ENCODE measurements around the gene SLC6A8. TPM values are rescaled to one million over a fixed set of nuclear protein-coding genes. Genes with fewer than 3 reads are reported as not detected.
"Not testable (repeated sequence)": the region's sequence is repeated elsewhere in the genome, so short reads cannot be mapped to it uniquely, and the experiment has no call there.

Gene SLC6A8
- total and polyA plus RNA-seq, 4 experiments from 2014 or later = 0.11 to 1.4 (median 0.53) TPM

- no peaks in the 10 kb centered on the region for H3K9me3 Mint-ChIP-seq
- ChIA-PET POLR2A (ENCODE audit: partially characterized antibody) (no interaction called here), CTCF (ENCODE audit: partially characterized antibody) (no interaction called here)
- intact Hi-C loops (cut with micrococcal nuclease) = loop anchor here (5.0 kb wide), 2 partner anchors 34 to 264 kb away; partner anchors contain the start of genes ABCD1 and BCAP31
- no peaks in the 10 kb centered on the region for H3K9me3 ChIP-seq (ENCODE audit: control insufficient read depth in 1 of 2, low read length in 2 of 2)
- H3K4me3 Mint-ChIP-seq = no peak overlapping the region
- H3K27ac ChIP-seq (ENCODE audit: low read depth, low read length) = no peak overlapping the region
- no peak overlapping the region for H3K4me3 ChIP-seq (ENCODE audit: low read length in 2 of 2)
- H3K27me3 ChIP-seq (ENCODE audit: insufficient read depth, low read length) = no peaks in the 10 kb centered on the region
- no peaks in the 10 kb centered on the region for H3K27me3 Mint-ChIP-seq
- peak in 1 of 5 donors; percentile 1 for DNase-seq
- no peaks in the 10 kb centered on the region for H3K4me1 ChIP-seq (ENCODE audit: insufficient read depth, low read length)
- H3K27ac Mint-ChIP-seq = no peak overlapping the region
- no peaks in the 10 kb centered on the region for H3K36me3 Mint-ChIP-seq
- H3K4me1 Mint-ChIP-seq = no peaks in the 10 kb centered on the region
- no peaks in the 10 kb centered on the region for H3K36me3 ChIP-seq (ENCODE audit: insufficient read depth, low read length)
Observed at GRCh38 chrX:153688506-153688905, 780 bp downstream of the SLC6A8 start.

- Mint-ChIP-seq H3K4me3 (peak overlapping the region in 1 of 8 donors; percentile 32), H3K9me3 (no peaks in the 10 kb centered on the region), H3K27me3 (no peaks in the 10 kb centered on the region), H3K4me1 (no peaks in the 10 kb centered on the region), H3K27ac (no peak overlapping the region), H3K36me3 (no peaks in the 10 kb centered on the region)
- H3K4me1 ChIP-seq (ENCODE audit: insufficient read depth, low read length) = no peaks in the 10 kb centered on the region
- DNase-seq = no peak
- POLR2A ChIA-PET (ENCODE audit: partially characterized antibody) = no interaction called here
- H3K36me3 ChIP-seq (ENCODE audit: insufficient read depth, low read length) = no peaks in the 10 kb centered on the region
- no peak overlapping the region for H3K27ac ChIP-seq (ENCODE audit: low read depth, low read length)
- H3K4me3 ChIP-seq (ENCODE audit: low read length in 2 of 2) = no peak overlapping the region
- H3K27me3 ChIP-seq (ENCODE audit: insufficient read depth, low read length) = no peaks in the 10 kb centered on the region
- H3K9me3 ChIP-seq (ENCODE audit: control insufficient read depth in 1 of 2, low read length in 2 of 2) = no peaks in the 10 kb centered on the region
- CTCF ChIA-PET (ENCODE audit: partially characterized antibody) = no interaction called here
- intact Hi-C loops (cut with micrococcal nuclease) = loop anchor here (5.0 kb wide), 2 partner anchors 33 to 263 kb away; partner anchors contain the start of genes ABCD1 and BCAP31
Observed at GRCh38 chrX:153688911-153689590, 1.3 kb downstream of the SLC6A8 start.

GRCh38 chrX:153689654-153690465, 2.1 kb downstream of the SLC6A8 start:
- H3K4me3 ChIP-seq (ENCODE audit: low read length in 2 of 2) = no peak overlapping the region
- peak in 1 of 5 donors; percentile 29 for DNase-seq
- Mint-ChIP-seq H3K36me3 (no peaks in the 10 kb centered on the region), H3K27ac (peak overlapping the region in 1 of 7 donors; percentile 29), H3K9me3 (no peaks in the 10 kb centered on the region), H3K4me1 (no peaks in the 10 kb centered on the region), H3K27me3 (no peaks in the 10 kb centered on the region), H3K4me3 (peak overlapping the region in 2 of 8 donors; percentile 35 to 55)
- POLR2A ChIA-PET (ENCODE audit: partially characterized antibody) = no interaction called here
- H3K36me3 ChIP-seq (ENCODE audit: insufficient read depth, low read length) = no peaks in the 10 kb centered on the region
- intact Hi-C loops (cut with micrococcal nuclease) = loop anchor here (5.0 kb wide), 2 partner anchors 32 to 262 kb away; partner anchors contain the start of genes ABCD1 and BCAP31
- H3K27me3 ChIP-seq (ENCODE audit: insufficient read depth, low read length) = no peaks in the 10 kb centered on the region
- no peaks in the 10 kb centered on the region for H3K4me1 ChIP-seq (ENCODE audit: insufficient read depth, low read length)
- H3K27ac ChIP-seq (ENCODE audit: low read depth, low read length) = no peak overlapping the region
- H3K9me3 ChIP-seq (ENCODE audit: control insufficient read depth in 1 of 2, low read length in 2 of 2) = no peaks in the 10 kb centered on the region
- CTCF ChIA-PET (ENCODE audit: partially characterized antibody) = no interaction called here

GRCh38 chrX:153690466-153690865, 2.7 kb downstream of the SLC6A8 start:
- H3K4me3 Mint-ChIP-seq = peak overlapping the region in 2 of 8 donors; percentile 2 to 55
- H3K27ac ChIP-seq (ENCODE audit: low read depth, low read length) = no peak overlapping the region
- no peaks in the 10 kb centered on the region for H3K9me3 ChIP-seq (ENCODE audit: control insufficient read depth in 1 of 2, low read length in 2 of 2)
- H3K27me3 Mint-ChIP-seq = no peaks in the 10 kb centered on the region
- intact Hi-C loops (cut with micrococcal nuclease) = no loop called here
- H3K36me3 Mint-ChIP-seq = no peaks in the 10 kb centered on the region
- H3K4me1 ChIP-seq (ENCODE audit: insufficient read depth, low read length) = no peaks in the 10 kb centered on the region
- POLR2A ChIA-PET (ENCODE audit: partially characterized antibody) = no interaction called here
- H3K27ac Mint-ChIP-seq = peak overlapping the region in 1 of 7 donors; percentile 29
- no peaks in the 10 kb centered on the region for H3K36me3 ChIP-seq (ENCODE audit: insufficient read depth, low read length)
- DNase-seq = no peak
- H3K27me3 ChIP-seq (ENCODE audit: insufficient read depth, low read length) = no peaks in the 10 kb centered on the region
- CTCF ChIA-PET (ENCODE audit: partially characterized antibody) = no interaction called here
- H3K9me3 Mint-ChIP-seq = no peaks in the 10 kb centered on the region
- H3K4me1 Mint-ChIP-seq = no peaks in the 10 kb centered on the region
- no peak overlapping the region for H3K4me3 ChIP-seq (ENCODE audit: low read length in 2 of 2)

- H3K4me3 ChIP-seq (ENCODE audit: low read length in 2 of 2); H3K9me3 ChIP-seq (ENCODE audit: control insufficient read depth in 1 of 2, low read length in 2 of 2); intact Hi-C loops (cut with micrococcal nuclease); H3K27me3 ChIP-seq (ENCODE audit: insufficient read depth, low read length); H3K36me3 Mint-ChIP-seq; H3K27ac Mint-ChIP-seq; DNase-seq; H3K36me3 ChIP-seq (ENCODE audit: insufficient read depth, low read length); H3K4me3 Mint-ChIP-seq; H3K27ac ChIP-seq (ENCODE audit: low read depth, low read length); H3K27me3 Mint-ChIP-seq; POLR2A ChIA-PET (ENCODE audit: partially characterized antibody); CTCF ChIA-PET (ENCODE audit: partially characterized antibody); H3K4me1 Mint-ChIP-seq; H3K9me3 Mint-ChIP-seq; H3K4me1 ChIP-seq (ENCODE audit: insufficient read depth, low read length): not testable (repeated sequence)
Observed at GRCh38 chrX:153691032-153691827, 3.5 kb downstream of the SLC6A8 start.

- Histone ChIP-seq H3K9me3 (ENCODE audit: control insufficient read depth in 1 of 2, low read length in 2 of 2) (no peaks in the 10 kb centered on the region), H3K4me1 (ENCODE audit: insufficient read depth, low read length) (no peaks in the 10 kb centered on the region), H3K27me3 (ENCODE audit: insufficient read depth, low read length) (no peaks in the 10 kb centered on the region), H3K4me3 (ENCODE audit: low read length in 2 of 2) (no peak overlapping the region), H3K36me3 (ENCODE audit: insufficient read depth, low read length) (no peaks in the 10 kb centered on the region), H3K27ac (ENCODE audit: low read depth, low read length) (no peak overlapping the region)
- no peaks in the 10 kb centered on the region for H3K4me1 Mint-ChIP-seq
- POLR2A ChIA-PET (ENCODE audit: partially characterized antibody) = no interaction called here
- H3K27me3 Mint-ChIP-seq = no peaks in the 10 kb centered on the region
- CTCF ChIA-PET (ENCODE audit: partially characterized antibody) = interaction anchor here (0.7 kb wide), 1 partner anchor 63 kb away, joined by 3 read pairs; no protein-coding TSS in a partner anchor
- H3K36me3 Mint-ChIP-seq = peaks cover 0 to 6% of the 10 kb centered on the region in 2 donors
- no peak overlapping the region for H3K4me3 Mint-ChIP-seq
- no peak for DNase-seq
- intact Hi-C loops (cut with micrococcal nuclease) = no loop called here
- H3K27ac Mint-ChIP-seq = no peak overlapping the region
- no peaks in the 10 kb centered on the region for H3K9me3 Mint-ChIP-seq
Observed at GRCh38 chrX:153692003-153692402, 4.3 kb downstream of the SLC6A8 start.

GRCh38 chrX:153692611-153693156, 5.0 kb downstream of the SLC6A8 start:
- no peak for DNase-seq

More at GRCh38 chrX:153692611-153693156, 5.0 kb downstream of the SLC6A8 start:
- no peaks in the 10 kb centered on the region for H3K9me3 ChIP-seq (ENCODE audit: control insufficient read depth in 1 of 2, low read length in 2 of 2)
- Mint-ChIP-seq H3K4me1 (no peaks in the 10 kb centered on the region), H3K9me3 (no peaks in the 10 kb centered on the region), H3K27me3 (no peaks in the 10 kb centered on the region), H3K36me3 (peaks cover 0 to 13% of the 10 kb centered on the region in 2 donors), H3K4me3 (no peak overlapping the region), H3K27ac (peak overlapping the region in 1 of 7 donors; percentile 68)
- intact Hi-C loops (cut with micrococcal nuclease) = no loop called here
- ChIA-PET CTCF (ENCODE audit: partially characterized antibody) (interaction anchor here (0.7 to 0.8 kb wide), 2 partner anchors 9 to 62 kb away, joined by 3 read pairs; no protein-coding TSS in a partner anchor), POLR2A (ENCODE audit: partially characterized antibody) (no interaction called here)
- no peaks in the 10 kb centered on the region for H3K4me1 ChIP-seq (ENCODE audit: insufficient read depth, low read length)
- no peak overlapping the region for H3K4me3 ChIP-seq (ENCODE audit: low read length in 2 of 2)
- H3K27me3 ChIP-seq (ENCODE audit: insufficient read depth, low read length) = no peaks in the 10 kb centered on the region
- no peaks in the 10 kb centered on the region for H3K36me3 ChIP-seq (ENCODE audit: insufficient read depth, low read length)
- H3K27ac ChIP-seq (ENCODE audit: low read depth, low read length) = no peak overlapping the region
